GM18520 (cell line): ENCODE data around the gene DES.

Source experiments
- ATAC-seq: cut with Tn5 transposase; IDR thresholded peaks from one replicate; pipeline ENCODE4 v1.9.1; 2021; ENCODE audit not compliant: unreplicated experiment

The DES gene

GRCh38 chr2:219437690-219438206 lies 19.6 kb downstream of the DES start:
- ATAC-seq = no peak

- ATAC-seq = no peak
Observed at GRCh38 chr2:219438453-219438852, 20.3 kb downstream of the DES start.

DNA sequence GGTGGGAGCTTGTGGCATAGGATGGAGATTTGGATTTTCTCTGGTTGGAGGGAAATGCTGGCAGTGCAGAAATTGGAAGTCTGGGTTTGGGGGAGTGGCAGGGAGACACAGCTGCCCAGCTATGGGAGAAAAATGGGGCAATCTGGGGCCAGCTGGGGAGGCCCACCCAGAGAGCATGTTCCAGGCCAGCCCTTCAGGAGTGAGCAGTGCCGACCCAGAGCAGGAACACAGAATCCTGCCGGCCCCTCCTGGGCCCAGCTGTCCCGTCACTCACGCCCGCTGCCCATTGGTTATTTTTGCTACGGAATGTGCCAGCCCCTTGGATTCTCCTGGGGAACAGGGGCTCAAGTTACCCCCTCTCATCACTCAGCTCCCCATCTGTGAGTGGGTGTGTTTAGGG lies 21.3 kb downstream of the DES start:
- ATAC-seq = no peak

DNA sequence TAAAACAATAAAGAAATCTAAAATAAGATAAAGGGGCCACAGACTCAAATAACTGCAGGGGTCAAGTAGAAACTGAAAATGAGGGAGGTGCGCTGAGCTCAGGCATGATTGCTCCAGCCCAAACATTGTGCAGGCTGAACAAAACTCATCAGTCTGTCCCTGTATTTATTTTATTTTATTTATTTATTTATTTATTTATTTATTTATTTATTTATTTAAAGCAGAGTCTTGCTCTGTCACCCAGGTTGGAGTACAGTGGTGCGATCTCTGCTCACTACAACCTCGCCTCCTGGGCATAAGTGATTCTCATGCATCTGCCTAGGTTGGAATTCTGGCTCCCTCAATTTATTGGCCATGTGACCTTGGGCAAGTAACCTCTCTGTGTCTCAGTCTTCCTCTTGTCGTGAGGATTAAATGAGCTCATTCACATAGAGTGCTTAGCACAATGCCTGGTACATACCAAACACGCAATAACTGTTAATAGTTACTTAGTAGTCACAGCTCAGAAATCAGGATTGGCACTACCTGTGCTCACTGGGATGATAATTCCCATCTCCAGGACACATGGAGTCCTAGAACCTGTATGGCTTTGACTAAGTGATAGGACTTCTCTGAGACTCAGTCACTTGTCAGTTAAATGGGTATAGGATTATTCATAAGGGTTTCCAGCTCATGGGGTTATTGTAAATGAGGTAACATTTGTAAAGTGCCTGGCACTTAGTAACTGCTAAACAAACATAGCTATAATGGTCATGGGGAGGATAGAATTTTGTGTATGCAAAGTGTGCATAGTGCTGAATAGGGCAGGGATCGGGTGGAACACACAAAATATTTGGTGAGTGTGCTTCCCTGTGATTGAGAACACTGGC lies 22.4 kb downstream of the DES start:
- no peak for ATAC-seq

DNA sequence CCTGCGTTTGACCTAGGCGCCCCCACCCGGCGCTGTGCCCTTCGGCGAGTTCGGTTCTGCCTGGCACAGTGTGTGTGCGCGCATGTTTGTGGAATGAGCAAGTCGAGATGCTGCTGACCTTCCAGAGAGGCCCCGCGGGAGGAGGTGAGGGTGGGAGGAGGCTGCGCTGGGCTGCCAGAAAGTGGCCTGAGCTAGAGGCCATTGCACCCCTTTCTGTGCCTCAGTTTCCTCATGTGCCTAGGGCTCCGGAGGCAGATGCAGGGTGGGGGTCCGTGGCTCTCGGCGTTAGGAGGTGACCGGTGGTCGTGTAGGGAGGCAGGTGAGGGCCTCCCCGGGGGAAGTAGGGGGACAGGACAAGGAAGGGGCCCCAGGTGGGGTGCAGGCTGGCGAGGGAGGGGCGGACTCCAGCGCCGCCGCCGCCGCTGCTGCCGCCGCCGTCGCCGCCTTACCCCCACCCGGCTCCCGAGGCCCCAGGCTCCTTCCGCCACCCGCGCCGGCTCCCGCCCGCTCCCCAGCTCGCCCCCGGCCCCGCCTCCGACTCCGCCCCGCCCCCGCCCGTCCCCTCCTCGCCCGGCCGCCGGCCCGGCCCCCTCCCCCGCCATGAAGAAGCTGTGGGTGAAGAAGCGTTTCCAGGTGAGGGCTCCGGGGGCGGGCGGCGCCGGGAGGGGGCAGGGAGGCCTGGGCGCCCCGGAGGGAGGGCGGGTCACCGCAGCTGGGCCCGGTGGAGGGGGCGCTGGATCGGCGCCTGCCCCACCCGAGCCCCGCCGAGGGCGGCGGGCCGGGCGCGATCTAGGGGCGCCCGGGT lies 23.5 kb downstream of the DES start:
- ATAC-seq = no peak

- ATAC-seq = no peak
Observed at GRCh38 chr2:219442256-219443015, 24.3 kb downstream of the DES start.

- no peak for ATAC-seq
Observed at GRCh38 chr2:219443016-219443696, 25.0 kb downstream of the DES start.

DNA sequence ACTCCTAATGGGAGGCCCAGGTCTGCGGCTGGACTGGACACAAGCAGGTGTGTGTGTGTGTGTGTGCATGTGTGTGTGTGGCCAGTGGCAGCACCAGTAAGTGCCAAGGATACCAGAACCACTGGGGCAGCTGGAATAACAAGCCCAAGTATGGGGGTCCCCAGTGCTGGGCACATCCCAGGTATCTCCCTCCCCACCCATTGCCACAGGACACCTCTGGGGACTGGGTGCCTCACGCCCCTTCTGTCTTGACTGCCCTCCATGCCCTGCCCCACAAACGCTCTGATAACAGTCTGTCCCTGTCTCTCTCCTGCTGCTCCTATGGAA lies 25.5 kb downstream of the DES start:
- no peak for ATAC-seq

DNA sequence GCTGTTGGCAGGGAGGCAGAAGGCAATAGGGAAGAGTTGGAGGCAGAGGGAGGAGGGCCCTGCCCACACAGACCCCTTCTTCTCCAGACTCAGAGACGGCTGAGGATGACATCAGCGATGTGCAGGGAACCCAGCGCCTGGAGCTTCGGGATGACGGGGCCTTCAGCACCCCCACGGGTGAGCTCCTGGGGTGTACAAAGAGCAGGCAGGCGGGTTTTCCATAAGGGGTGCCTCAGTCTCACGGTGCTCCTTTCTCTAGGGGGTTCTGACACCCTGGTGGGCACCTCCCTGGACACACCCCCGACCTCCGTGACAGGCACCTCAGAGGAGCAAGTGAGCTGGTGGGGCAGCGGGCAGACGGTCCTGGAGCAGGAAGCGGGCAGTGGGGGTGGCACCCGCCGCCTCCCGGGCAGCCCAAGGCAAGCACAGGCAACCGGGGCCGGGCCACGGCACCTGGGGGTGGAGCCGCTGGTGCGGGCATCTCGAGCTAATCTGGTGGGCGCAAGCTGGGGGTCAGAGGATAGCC lies 26.5 kb downstream of the DES start:
- no peak for ATAC-seq

- no peak for ATAC-seq
Observed at GRCh38 chr2:219445220-219445640, 27.1 kb downstream of the DES start.

GRCh38 chr2:219446101-219446504 lies 27.9 kb downstream of the DES start:
- no peak for ATAC-seq

DNA sequence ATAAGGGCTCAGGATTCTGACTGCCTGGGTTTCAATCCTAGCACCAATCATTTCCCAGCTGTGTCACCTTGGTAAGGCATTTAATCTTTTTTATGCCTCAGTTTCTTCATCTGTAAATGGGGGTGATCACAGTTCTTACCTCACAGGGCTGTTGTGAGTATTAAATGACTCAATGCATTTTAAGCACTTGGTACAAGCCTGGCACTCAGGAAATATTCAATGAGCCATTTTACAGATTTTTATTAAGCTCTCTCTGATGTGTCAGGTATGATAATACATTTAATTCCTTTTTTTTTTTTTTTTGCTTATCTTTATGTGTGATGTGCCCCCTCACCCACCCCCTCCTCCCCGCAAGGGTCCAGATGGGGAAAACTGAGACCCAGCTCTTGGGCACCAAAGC lies 28.5 kb downstream of the DES start:
- no peak for ATAC-seq

- ATAC-seq = no peak
Observed at GRCh38 chr2:219447242-219448098, 29.3 kb downstream of the DES start.

DNA sequence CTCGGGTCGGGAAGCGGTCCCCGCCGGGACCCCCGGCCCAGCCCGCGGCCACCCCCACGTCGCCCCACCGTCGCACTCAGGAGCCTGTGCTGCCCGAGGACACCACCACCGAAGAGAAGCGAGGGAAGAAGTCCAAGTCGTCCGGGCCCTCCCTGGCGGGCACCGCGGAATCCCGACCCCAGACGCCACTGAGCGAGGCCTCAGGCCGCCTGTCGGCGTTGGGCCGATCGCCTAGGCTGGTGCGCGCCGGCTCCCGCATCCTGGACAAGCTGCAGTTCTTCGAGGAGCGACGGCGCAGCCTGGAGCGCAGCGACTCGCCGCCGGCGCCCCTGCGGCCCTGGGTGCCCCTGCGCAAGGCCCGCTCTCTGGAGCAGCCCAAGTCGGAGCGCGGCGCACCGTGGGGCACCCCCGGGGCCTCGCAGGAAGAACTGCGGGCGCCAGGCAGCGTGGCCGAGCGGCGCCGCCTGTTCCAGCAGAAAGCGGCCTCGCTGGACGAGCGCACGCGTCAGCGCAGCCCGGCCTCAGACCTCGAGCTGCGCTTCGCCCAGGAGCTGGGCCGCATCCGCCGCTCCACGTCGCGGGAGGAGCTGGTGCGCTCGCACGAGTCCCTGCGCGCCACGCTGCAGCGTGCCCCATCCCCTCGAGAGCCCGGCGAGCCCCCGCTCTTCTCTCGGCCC lies 30.1 kb downstream of the DES start:
- ATAC-seq = no peak

- no peak for ATAC-seq
Observed at GRCh38 chr2:219448776-219449341, 30.7 kb downstream of the DES start.

- no peak for ATAC-seq
Observed at GRCh38 chr2:219449609-219450008, 31.4 kb downstream of the DES start.

GRCh38 chr2:219451661-219452360 lies 33.6 kb downstream of the DES start:
- no peak for ATAC-seq
